HepG2 (cell line): ENCODE data around the gene HSPA5. TPM values are rescaled to one million over a fixed set of nuclear protein-coding genes. Genes with fewer than 3 reads are reported as not detected.

Experiments used
- ATM ChIP-seq: fragments of 450-650 bp; IDR thresholded peaks from 2 replicates; pipeline ENCODE4 v1.7.1; 2017; ENCODE audit warnings: mild to moderate bottlenecking, borderline replicate concordance
- CEBPB ChIP-seq: IDR thresholded peaks from 2 replicates; pipeline ENCODE4 v1.6.1; 2011; ENCODE audit warnings: low read depth, low read length, improper control_type of control experiment, borderline replicate concordance
- DPF2 ChIP-seq: sonication (generic); formaldehyde crosslinking; IDR thresholded peaks from 2 replicates; pipeline ENCODE4 v1.4.0; 2020; ENCODE audit warnings: mild to moderate bottlenecking, low read depth, missing genetic modification reagents, borderline replicate concordance
- HBP1 ChIP-seq: IDR thresholded peaks from 2 replicates; pipeline ENCODE4 v1.6.1; 2016; ENCODE audit warnings: low read depth, control low read depth
- HNRNPLL ChIP-seq: fragments of 200-400 bp; formaldehyde crosslinking; IDR thresholded peaks from 2 replicates; pipeline ENCODE4 v1.6.1; 2017; ENCODE audit warnings: mild to moderate bottlenecking, low read depth, low read length; ENCODE audit not compliant: poor library complexity, severe bottlenecking
- IRX3 ChIP-seq: sonication (generic); formaldehyde crosslinking; IDR thresholded peaks from 2 replicates; pipeline ENCODE4 v1.8.1; 2023; ENCODE audit warnings: mild to moderate bottlenecking, low read depth, missing genetic modification reagents, borderline replicate concordance
- JARID2 ChIP-seq: sonication (generic); formaldehyde crosslinking; IDR thresholded peaks from 2 replicates; pipeline ENCODE4 v1.8.1; 2023; ENCODE audit warnings: missing genetic modification reagents, inconsistent platforms; ENCODE audit not compliant: insufficient replicate concordance
- KLF15 ChIP-seq: sonication (generic); formaldehyde crosslinking; IDR thresholded peaks from 2 replicates; pipeline ENCODE4 v1.8.1; 2023; ENCODE audit warnings: borderline replicate concordance, mild to moderate bottlenecking, inconsistent platforms, missing genetic modification reagents, mixed read lengths
- POLR2A ChIP-seq, 2 experiments: IDR thresholded peaks; 2 replicates each; pipeline ENCODE4 v1.6.1; 2011; ENCODE audit warnings: low read depth in 2 of 2, low read length in 2 of 2, mild to moderate bottlenecking in 1 of 2, moderate library complexity in 1 of 2; ENCODE audit not compliant: insufficient read depth in 1 of 2
- RARA ChIP-seq: IDR thresholded peaks from 2 replicates; pipeline ENCODE4 v1.6.1; 2016; ENCODE audit warnings: missing genetic modification reagents, missing compliant biosample characterization
- REL ChIP-seq: sonication (generic); formaldehyde crosslinking; conservative IDR thresholded peaks from 2 replicates; pipeline ENCODE4 v1.8.0; 2022; ENCODE audit warnings: mild to moderate bottlenecking, missing genetic modification reagents, moderate library complexity
- SMAD9 ChIP-seq: sonication (generic); formaldehyde crosslinking; IDR thresholded peaks from 2 replicates; pipeline ENCODE4 v1.5.1; 2020; ENCODE audit warnings: mild to moderate bottlenecking, missing genetic modification reagents
- STAT6 ChIP-seq: sonication (generic); formaldehyde crosslinking; IDR thresholded peaks from 2 replicates; pipeline ENCODE4 v1.4.0; 2020; ENCODE audit warnings: missing genetic modification reagents, mild to moderate bottlenecking, borderline replicate concordance
- TP53 ChIP-seq: sonication (generic); formaldehyde crosslinking; conservative IDR thresholded peaks from 2 replicates; pipeline ENCODE4 v1.4.0; 2020; ENCODE audit warnings: missing genetic modification reagents
- ZNF326 ChIP-seq: sonication (generic); formaldehyde crosslinking; IDR thresholded peaks from 2 replicates; pipeline ENCODE4 v1.4.0; 2020; ENCODE audit warnings: missing genetic modification reagents, borderline replicate concordance
- ZNF335 ChIP-seq: sonication (generic); formaldehyde crosslinking; IDR thresholded peaks from 2 replicates; pipeline ENCODE4 v1.4.0; 2020; ENCODE audit warnings: missing genetic modification reagents
- ZNF609 ChIP-seq: sonication (generic); formaldehyde crosslinking; IDR thresholded peaks from 2 replicates; pipeline ENCODE4 v1.4.0; 2020; ENCODE audit warnings: mild to moderate bottlenecking, missing genetic modification reagents, borderline replicate concordance
- ZNF619 ChIP-seq: sonication (generic); formaldehyde crosslinking; IDR thresholded peaks from 2 replicates; pipeline ENCODE4 v1.4.0; 2020; ENCODE audit warnings: mild to moderate bottlenecking, missing genetic modification reagents
- polyA plus RNA-seq, 8 experiments: library from polyadenylated mRNA; depleted of rRNA in 3 of 8; stranded (reverse) in 7 of 8; unstranded in 1 of 8; fragments of >200 nt; fragmentation: Illumina TruSeq in 4 of 8; extraction: Trizol in 4 of 8; gene quantifications; 2 replicates each; pipeline versions ENCODE4 v1.2.1 to v1.2.3, GENCODE V29; 2011 to 2016; ENCODE audit warnings: low read depth in 4 of 8, missing spikeins in 1 of 8, mixed read lengths in 1 of 8; ENCODE audit not compliant: insufficient read depth in 1 of 8
- total RNA-seq, 5 experiments: library from RNA; depleted of rRNA; stranded (reverse); fragments of >200 nt; fragmentation: Illumina TruSeq; extraction: Trizol; gene quantifications; 2 replicates each; pipeline ENCODE4 v1.2.3, GENCODE V29; 2016; ENCODE audit warnings: low read depth in 1 of 5
- TF ChIP-seq, protein P1 (sequence below): sonication (generic); formaldehyde crosslinking; IDR thresholded peaks from 2 replicates; pipeline ENCODE4 v1.4.0; 2020; ENCODE audit warnings: low read depth, mild to moderate bottlenecking, missing genetic modification reagents

The HSPA5 gene
- total and polyA plus RNA-seq, 2 of the 13 experiments (the other 11 are each of a cell fraction or from before 2014, with no cell fraction given), result 201 to 206 TPM

DNA sequence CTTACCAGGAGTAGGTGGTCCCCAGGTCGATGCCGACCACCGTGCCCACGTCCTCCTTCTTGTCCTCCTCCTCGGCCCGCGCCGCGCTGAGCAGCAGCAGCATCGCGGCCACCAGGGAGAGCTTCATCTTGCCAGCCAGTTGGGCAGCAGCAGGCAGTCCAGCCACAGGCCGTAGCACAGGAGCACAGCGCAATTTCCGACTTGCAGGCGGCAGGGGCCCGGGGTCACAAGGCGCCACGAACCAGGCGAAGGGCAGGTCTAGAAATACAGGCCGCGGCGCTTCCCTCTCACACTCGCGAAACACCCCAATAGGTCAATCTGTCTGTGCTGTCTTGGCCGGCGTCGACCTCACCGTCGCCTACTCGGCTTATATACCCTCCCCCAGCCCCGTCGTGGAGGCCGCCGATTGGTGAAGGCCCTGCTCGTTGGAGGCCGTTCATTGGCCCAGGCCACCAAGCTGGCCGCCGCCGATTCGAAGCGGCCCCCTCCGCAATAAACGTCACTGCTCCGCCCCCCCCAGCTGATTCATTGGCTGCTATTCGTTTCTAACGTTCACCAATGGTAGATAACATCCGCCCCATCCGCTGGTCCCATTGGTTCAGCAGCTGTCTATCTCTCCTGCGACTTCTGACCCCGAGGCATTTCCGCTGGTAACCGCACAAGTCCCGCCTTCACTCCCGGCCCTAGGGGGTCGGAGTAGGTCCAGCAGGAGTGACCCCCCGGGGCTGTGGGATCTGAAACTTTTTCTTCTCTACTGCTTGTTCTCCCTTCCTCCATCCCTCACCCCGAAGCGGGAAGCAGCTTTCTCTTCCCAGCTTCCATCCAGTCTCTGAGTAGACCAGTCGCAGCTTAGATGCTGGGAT is at the start of gene HSPA5 (continued):
- TF ChIP-seq STAT6 (CRISPR knock-in tag), result peak; percentile 37; the same call in 1 of the 2 replicates
- TF ChIP-seq TP53, result no peak
- TF ChIP-seq HBP1 (CRISPR knock-in tag), result peak; percentile 21; the same call in 1 of the 2 replicates
- TF ChIP-seq ATM, result no peak
- peak; percentile 98 to 99 for TF ChIP-seq POLR2A (IDR thresholded peaks at IDR 0.05; ENCODE audit: insufficient read depth in 1 of 2, low read depth in 2 of 2, low read length in 2 of 2)
- TF ChIP-seq KLF15, result 0 out of 2 replicates have a peak, but pooled peaks have one; percentile 58
- TF ChIP-seq JARID2 (CRISPR knock-in tag), result no peak
- TF ChIP-seq ZNF609 (CRISPR knock-in tag), result no peak; the same call in 1 of the 2 replicates
- peak; percentile 76; the same call in 1 of the 2 replicates for TF ChIP-seq SMAD9 (CRISPR knock-in tag)
- TF ChIP-seq CEBPB, result no peak
- no peak for TF ChIP-seq DPF2 (CRISPR knock-in tag)
- TF ChIP-seq REL, result peak; percentile 75
- no peak for TF ChIP-seq ZNF326
- TF ChIP-seq ZNF335 (CRISPR knock-in tag), result peak; percentile 82; the same call in 1 of the 2 replicates
- TF ChIP-seq, protein P1, sequence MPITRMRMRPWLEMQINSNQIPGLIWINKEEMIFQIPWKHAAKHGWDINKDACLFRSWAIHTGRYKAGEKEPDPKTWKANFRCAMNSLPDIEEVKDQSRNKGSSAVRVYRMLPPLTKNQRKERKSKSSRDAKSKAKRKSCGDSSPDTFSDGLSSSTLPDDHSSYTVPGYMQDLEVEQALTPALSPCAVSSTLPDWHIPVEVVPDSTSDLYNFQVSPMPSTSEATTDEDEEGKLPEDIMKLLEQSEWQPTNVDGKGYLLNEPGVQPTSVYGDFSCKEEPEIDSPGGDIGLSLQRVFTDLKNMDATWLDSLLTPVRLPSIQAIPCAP, result no peak
- no peak; the same call in 1 of the 2 replicates for TF ChIP-seq IRX3
- peak; percentile 69 for TF ChIP-seq HNRNPLL
- TF ChIP-seq RARA (CRISPR knock-in tag), result peak; percentile 17
- peak; percentile 79 for TF ChIP-seq ZNF619 (CRISPR knock-in tag)
